Measurements from ENCODE around the gene ADRB1.

The ADRB1 gene

GRCh38 chr10:114078346-114078745 lies 34.7 kb downstream of the ADRB1 start:
- H3K9me3 ChIP-seq (replicated peaks in 1 of 11), result peaks cover 6 to 28% (median 11%) of the 10 kb centered on the region in 11 experiments; a peak in 17 of 22 replicates
- no peaks in the 10 kb centered on the region for H4K20me1 ChIP-seq
- no peak overlapping the region for H3K4me3 ChIP-seq
- no peak for TF ChIP-seq Cebpa-rat (IDR thresholded peaks at IDR 0.05)
- H3K9ac ChIP-seq, result no peak overlapping the region
- H3K4me1 ChIP-seq, result peaks cover 29 to 51% (median 43%) of the 10 kb centered on the region in 10 experiments
- H3K27ac ChIP-seq, result peak overlapping the region in 1 of 11 experiments; percentile 13; a peak in 1 of 22 replicates
- H3K27me3 ChIP-seq, result no peaks in the 10 kb centered on the region
- H3K4me2 ChIP-seq, result peak overlapping the region in 5 of 11 experiments; percentile 57 to 72 (median 64); a peak in 10 of 22 replicates
- H3K36me3 ChIP-seq, result no peaks in the 10 kb centered on the region

GRCh38 chr10:114079421-114079820 lies 35.8 kb downstream of the ADRB1 start:
- Histone ChIP-seq H3K4me1 (peaks cover 18 to 40% (median 33%) of the 10 kb centered on the region in 10 experiments), H3K9ac (no peak overlapping the region), H4K20me1 (no peaks in the 10 kb centered on the region), H3K27me3 (no peaks in the 10 kb centered on the region), H3K9me3 (replicated peaks in 1 of 11) (peaks cover 6 to 28% (median 11%) of the 10 kb centered on the region in 11 experiments; a peak in 17 of 22 replicates), H3K4me3 (no peak overlapping the region), H3K36me3 (no peaks in the 10 kb centered on the region), H3K4me2 (peak overlapping the region in 3 of 11 experiments; percentile 12 to 64 (median 57); a peak in 2 of 22 replicates), H3K27ac (no peak overlapping the region)
- TF ChIP-seq Cebpa-rat (IDR thresholded peaks at IDR 0.05), result no peak

- peaks cover 0 to 11% (median 6%) of the 10 kb centered on the region in 11 experiments; a peak in 12 of 22 replicates for H3K9me3 ChIP-seq (replicated peaks in 1 of 11)
- no peaks in the 10 kb centered on the region for H3K36me3 ChIP-seq
- H3K27ac ChIP-seq, result no peak overlapping the region
- no peak for TF ChIP-seq Cebpa-rat (IDR thresholded peaks at IDR 0.05)
- peaks cover 0 to 27% (median 12%) of the 10 kb centered on the region in 10 experiments; a peak in 17 of 20 replicates for H3K4me1 ChIP-seq
- no peaks in the 10 kb centered on the region for H3K27me3 ChIP-seq
- H3K4me3 ChIP-seq, result no peak overlapping the region
- no peak overlapping the region for H3K9ac ChIP-seq
- H3K4me2 ChIP-seq, result no peak overlapping the region
- no peaks in the 10 kb centered on the region for H4K20me1 ChIP-seq
These were observed 38.4 kb downstream of the ADRB1 start for GRCh38 chr10:114081911-114082583.

DNA sequence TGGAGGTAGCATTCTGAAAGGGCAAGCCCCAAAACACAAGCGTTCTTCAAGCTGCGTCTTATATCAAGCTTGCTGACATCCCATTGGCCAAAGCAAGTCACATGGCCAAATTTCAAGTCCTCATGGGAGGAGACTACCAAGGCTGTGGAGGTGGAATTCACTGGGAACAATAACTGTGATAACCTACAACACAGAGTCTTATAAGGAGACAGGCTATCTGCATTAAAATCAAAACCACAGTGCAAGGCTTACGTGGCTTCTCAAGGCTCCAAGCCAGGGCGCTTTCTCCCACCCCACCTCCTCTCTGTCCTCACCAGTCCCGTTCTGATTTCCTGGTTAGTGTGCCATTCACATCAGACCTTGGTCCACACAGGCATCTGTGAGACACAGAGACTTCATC lies 39.4 kb downstream of the ADRB1 start:
- Histone ChIP-seq H3K27ac (no peak overlapping the region), H3K36me3 (no peaks in the 10 kb centered on the region), H4K20me1 (no peaks in the 10 kb centered on the region), H3K4me1 (peaks cover 0 to 17% (median 2%) of the 10 kb centered on the region in 10 experiments; a peak in 12 of 20 replicates), H3K27me3 (no peaks in the 10 kb centered on the region), H3K4me2 (no peak overlapping the region), H3K9me3 (replicated peaks in 1 of 11) (peaks cover 0 to 10% (median 6%) of the 10 kb centered on the region in 11 experiments; a peak in 7 of 22 replicates), H3K4me3 (no peak overlapping the region), H3K9ac (no peak overlapping the region)
- no peak for TF ChIP-seq Cebpa-rat (IDR thresholded peaks at IDR 0.05)

- no peak overlapping the region for H3K4me2 ChIP-seq
- no peak overlapping the region for H3K27ac ChIP-seq
- H3K27me3 ChIP-seq, result no peaks in the 10 kb centered on the region
- no peak overlapping the region for H3K9ac ChIP-seq
- no peak overlapping the region for H3K4me3 ChIP-seq
- no peaks in the 10 kb centered on the region for H4K20me1 ChIP-seq
- peaks cover 0 to 6% (median 0%) of the 10 kb centered on the region in 10 experiments; a peak in 7 of 20 replicates for H3K4me1 ChIP-seq
- H3K36me3 ChIP-seq, result no peaks in the 10 kb centered on the region
- no peak for TF ChIP-seq Cebpa-rat (IDR thresholded peaks at IDR 0.05)
- H3K9me3 ChIP-seq (replicated peaks in 1 of 11), result peaks cover 0 to 10% (median 6%) of the 10 kb centered on the region in 11 experiments; a peak in 7 of 22 replicates
These were observed 40.5 kb downstream of the ADRB1 start for GRCh38 chr10:114084215-114084614.

DNA sequence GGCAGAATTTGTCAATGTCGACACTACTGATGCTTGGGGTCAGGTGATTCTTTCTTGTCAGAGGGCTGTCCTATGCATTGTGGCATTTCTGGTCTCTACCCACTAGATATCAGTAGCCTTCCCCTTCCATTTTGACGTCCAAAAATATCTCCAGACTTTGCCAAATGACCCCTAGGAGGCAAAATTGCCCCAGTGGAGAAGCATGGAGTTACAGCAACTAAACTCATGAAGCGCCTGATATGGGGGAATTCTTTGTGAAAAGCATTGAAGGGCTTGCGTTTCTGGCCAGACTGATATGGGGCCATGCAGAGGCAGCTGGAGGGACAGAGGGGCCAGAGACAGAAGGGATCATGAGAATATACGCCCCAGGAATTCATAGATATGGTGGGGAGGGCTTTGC lies 43.6 kb downstream of the ADRB1 start:
- Histone ChIP-seq H4K20me1 (no peaks in the 10 kb centered on the region), H3K27me3 (no peaks in the 10 kb centered on the region), H3K36me3 (no peaks in the 10 kb centered on the region), H3K9me3 (replicated peaks in 1 of 11) (peaks cover 0 to 11% (median 6%) of the 10 kb centered on the region in 11 experiments; a peak in 10 of 22 replicates), H3K27ac (no peak overlapping the region), H3K9ac (no peak overlapping the region), H3K4me1 (peaks cover 0 to 4% (median 0%) of the 10 kb centered on the region in 10 experiments; a peak in 1 of 20 replicates), H3K4me3 (no peak overlapping the region), H3K4me2 (no peak overlapping the region)
- TF ChIP-seq Cebpa-rat (IDR thresholded peaks at IDR 0.05), result no peak

- Histone ChIP-seq H3K36me3 (no peaks in the 10 kb centered on the region), H3K9me3 (replicated peaks in 1 of 11) (peaks cover under 1 to 13% (median 6%) of the 10 kb centered on the region in 11 experiments; a peak in 17 of 22 replicates), H3K4me3 (no peak overlapping the region), H4K20me1 (no peaks in the 10 kb centered on the region), H3K27me3 (no peaks in the 10 kb centered on the region), H3K4me1 (peaks cover 0 to 4% (median 0%) of the 10 kb centered on the region in 10 experiments; a peak in 1 of 20 replicates), H3K9ac (no peak overlapping the region), H3K4me2 (no peak overlapping the region), H3K27ac (no peak overlapping the region)
- TF ChIP-seq Cebpa-rat (IDR thresholded peaks at IDR 0.05), result no peak
These were observed 44.0 kb downstream of the ADRB1 start for GRCh38 chr10:114087655-114088054.

DNA sequence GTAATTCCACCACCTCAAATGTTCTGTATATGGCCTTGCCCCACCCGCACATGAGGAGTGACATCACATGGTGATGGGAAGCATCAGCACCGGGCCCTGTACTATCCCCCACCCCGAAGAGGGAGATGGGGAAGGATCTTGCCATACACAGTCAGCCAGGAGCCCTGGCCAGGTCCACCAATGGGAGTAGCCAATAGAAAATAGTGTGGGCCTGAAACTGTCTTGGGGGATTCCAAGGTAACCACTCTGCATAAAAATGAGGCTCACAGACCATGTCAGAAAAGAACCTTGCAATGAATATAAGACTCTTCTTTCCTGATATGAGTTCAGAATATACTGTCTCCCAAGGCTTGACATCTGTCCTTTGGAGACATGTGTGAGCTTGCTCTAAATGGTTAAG lies 51.1 kb downstream of the ADRB1 start:
- peak overlapping the region in 7 of 11 experiments; percentile 57 to 76 (median 71); a peak in 13 of 22 replicates for H3K9ac ChIP-seq
- H3K4me1 ChIP-seq, result peaks cover 46 to 57% (median 56%) of the 10 kb centered on the region in 10 experiments
- H3K27ac ChIP-seq, result peak overlapping the region in 9 of 11 experiments; percentile 58 to 91 (median 87); a peak in 18 of 22 replicates
- H3K27me3 ChIP-seq, result no peaks in the 10 kb centered on the region
- TF ChIP-seq Cebpa-rat (IDR thresholded peaks at IDR 0.05), result no peak
- peak overlapping the region in 10 of 11 experiments; percentile 73 to 97 (median 89); a peak in 20 of 22 replicates for H3K4me2 ChIP-seq
- H3K9me3 ChIP-seq (replicated peaks in 1 of 11), result peaks cover 21 to 28% (median 26%) of the 10 kb centered on the region in 11 experiments
- peaks cover 0 to 10% (median 0%) of the 10 kb centered on the region in 11 experiments; a peak in 3 of 22 replicates for H3K36me3 ChIP-seq
- no peaks in the 10 kb centered on the region for H4K20me1 ChIP-seq
- H3K4me3 ChIP-seq, result peak overlapping the region in 1 of 10 experiments; percentile 47; a peak in 1 of 20 replicates

Measured in BLaER1 treated with 17β-estradiol and CSF1 and Interleukin-3, amounts not matched to agents 10 nM and 100 nM (cell line).